ENCODE measurements around the gene INAFM1.

DNA sequence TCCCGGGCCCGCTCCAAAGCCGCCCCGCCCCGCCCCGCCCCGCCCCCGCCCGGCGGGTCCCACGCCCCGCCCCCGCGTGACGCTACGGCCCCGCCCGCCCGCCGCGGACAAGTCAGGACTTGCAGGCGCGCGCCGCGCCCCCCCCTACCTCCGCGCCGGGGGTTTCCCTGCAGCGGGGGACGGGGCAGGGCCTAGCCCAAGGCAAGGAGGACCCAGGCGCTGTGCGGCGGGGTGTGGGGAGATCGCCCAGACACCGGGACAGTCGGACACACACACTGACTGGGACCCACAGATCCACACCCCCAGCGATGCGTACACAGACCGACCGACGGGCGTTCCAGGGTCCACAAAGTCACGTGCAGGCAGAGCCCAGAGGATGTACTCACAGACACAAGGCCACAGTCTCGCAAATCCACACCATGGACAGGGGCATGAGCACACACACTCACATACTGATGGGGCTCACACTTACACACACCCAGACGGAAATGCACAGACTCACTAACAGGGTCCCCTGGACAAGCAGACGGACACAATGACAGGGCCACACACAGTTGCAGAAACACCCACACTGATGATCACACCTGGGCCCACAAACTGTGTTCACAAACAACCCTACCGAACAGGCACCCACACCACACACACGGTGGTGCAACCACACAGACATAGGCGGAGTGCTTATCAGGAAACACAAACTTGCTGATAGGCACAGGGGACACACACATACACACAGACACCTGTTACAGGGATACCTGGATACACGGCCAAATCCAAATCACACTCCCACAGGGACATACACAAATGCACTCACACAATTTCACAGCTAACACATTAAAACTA, 43.2 kb upstream of the INAFM1 start:
- TF ChIP-seq, protein P1, sequence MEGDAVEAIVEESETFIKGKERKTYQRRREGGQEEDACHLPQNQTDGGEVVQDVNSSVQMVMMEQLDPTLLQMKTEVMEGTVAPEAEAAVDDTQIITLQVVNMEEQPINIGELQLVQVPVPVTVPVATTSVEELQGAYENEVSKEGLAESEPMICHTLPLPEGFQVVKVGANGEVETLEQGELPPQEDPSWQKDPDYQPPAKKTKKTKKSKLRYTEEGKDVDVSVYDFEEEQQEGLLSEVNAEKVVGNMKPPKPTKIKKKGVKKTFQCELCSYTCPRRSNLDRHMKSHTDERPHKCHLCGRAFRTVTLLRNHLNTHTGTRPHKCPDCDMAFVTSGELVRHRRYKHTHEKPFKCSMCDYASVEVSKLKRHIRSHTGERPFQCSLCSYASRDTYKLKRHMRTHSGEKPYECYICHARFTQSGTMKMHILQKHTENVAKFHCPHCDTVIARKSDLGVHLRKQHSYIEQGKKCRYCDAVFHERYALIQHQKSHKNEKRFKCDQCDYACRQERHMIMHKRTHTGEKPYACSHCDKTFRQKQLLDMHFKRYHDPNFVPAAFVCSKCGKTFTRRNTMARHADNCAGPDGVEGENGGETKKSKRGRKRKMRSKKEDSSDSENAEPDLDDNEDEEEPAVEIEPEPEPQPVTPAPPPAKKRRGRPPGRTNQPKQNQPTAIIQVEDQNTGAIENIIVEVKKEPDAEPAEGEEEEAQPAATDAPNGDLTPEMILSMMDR (IDR thresholded peaks at IDR 0.05) = no peak
- no peak for TF ChIP-seq POLR2A (IDR thresholded peaks at IDR 0.05)

Data from stomach (tissue), 4 donors.